GM12878 (cell line): ENCODE results near the gene CTDP1. TPM values are rescaled to one million over a fixed set of nuclear protein-coding genes. Genes with fewer than 3 reads are reported as not detected.

Experiments
- ASH2L ChIP-seq: fragments of 300-600, 200-600 bp; sonication (generic); IDR thresholded peaks from 2 replicates; pipeline ENCODE4 v1.6.1; 2017; ENCODE audit warnings: low read depth, mild to moderate bottlenecking, borderline replicate concordance
- ATF7 ChIP-seq: fragments of 450-650 bp; IDR thresholded peaks from 2 replicates; pipeline ENCODE4 v1.6.1; 2016; ENCODE audit warnings: low read depth, mild to moderate bottlenecking
- BRCA1 ChIP-seq: IDR thresholded peaks from 2 replicates; pipeline ENCODE4 v1.6.1; 2011; ENCODE audit warnings: low read depth, low read length, improper control_type of control experiment
- E2F4 ChIP-seq: IDR thresholded peaks from 2 replicates; pipeline ENCODE4 v1.6.1; 2012; ENCODE audit warnings: low read depth, low read length, improper control_type of control experiment
- E4F1 ChIP-seq: fragments of 450-650 bp; IDR thresholded peaks from 2 replicates; pipeline ENCODE4 v1.6.1; 2018; ENCODE audit warnings: borderline replicate concordance, mild to moderate bottlenecking; ENCODE audit not compliant: partially characterized antibody
- EGR1 ChIP-seq, 2 experiments: IDR thresholded peaks; 1 replicate in 1 of 2; 2 replicates in 1 of 2; pipeline ENCODE4 v1.6.1; 2011 to 2012; ENCODE audit warnings: low read depth in 2 of 2, low read length in 2 of 2, borderline replicate concordance in 1 of 2, mild to moderate bottlenecking in 1 of 2, moderate library complexity in 1 of 2
- ELK1 ChIP-seq: IDR thresholded peaks from 2 replicates; pipeline ENCODE4 v1.6.1; 2012; ENCODE audit warnings: low read depth, low read length, improper control_type of control experiment
- FOXM1 ChIP-seq: IDR thresholded peaks from 2 replicates; pipeline ENCODE4 v1.6.1; 2012; ENCODE audit warnings: low read depth, mild to moderate bottlenecking, inconsistent platforms, low read length, moderate library complexity
- IRF4 ChIP-seq: IDR thresholded peaks from 2 replicates; pipeline ENCODE4 v1.6.1; 2011; ENCODE audit warnings: low read depth, low read length
- NBN ChIP-seq: fragments of 450-650 bp; IDR thresholded peaks from 2 replicates; pipeline ENCODE4 v1.6.1; 2016
- NR2C1 ChIP-seq: fragments of 450-650 bp; IDR thresholded peaks from 2 replicates; pipeline ENCODE4 v1.6.1; 2017; ENCODE audit warnings: antibody characterized with exemption, mild to moderate bottlenecking, moderate library complexity
- POLR2AphosphoS2 ChIP-seq: IDR thresholded peaks from 2 replicates; pipeline ENCODE4 v1.6.1; 2011; ENCODE audit warnings: low read depth, mild to moderate bottlenecking, low read length, improper control_type of control experiment, moderate library complexity
- SMAD1 ChIP-seq: fragments of 450-650 bp; IDR thresholded peaks from 2 replicates; pipeline ENCODE4 v1.6.1; 2018; ENCODE audit warnings: mild to moderate bottlenecking, low read depth; ENCODE audit not compliant: partially characterized antibody
- SMARCA5 ChIP-seq: fragments of 450-650 bp; IDR thresholded peaks from 2 replicates; pipeline ENCODE4 v1.6.1; 2017; ENCODE audit warnings: mild to moderate bottlenecking
- SPI1 ChIP-seq: IDR thresholded peaks from 2 replicates; pipeline ENCODE4 v1.6.1; 2011; ENCODE audit warnings: low read depth, mild to moderate bottlenecking, low read length, moderate library complexity, borderline replicate concordance; ENCODE audit not compliant: insufficient read depth
- STAT3 ChIP-seq: IDR thresholded peaks from 2 replicates; pipeline ENCODE4 v1.6.1; 2011; ENCODE audit warnings: low read depth, low read length, improper control_type of control experiment
- SUZ12 ChIP-seq: fragments of 200-600 bp; sonication (generic); IDR thresholded peaks from one replicate; pipeline ENCODE4 v1.6.1; 2018; ENCODE audit warnings: antibody characterized with exemption, mild to moderate bottlenecking; ENCODE audit not compliant: unreplicated experiment
- TAF1 ChIP-seq: IDR thresholded peaks from 2 replicates; pipeline ENCODE4 v1.6.1; 2011; ENCODE audit warnings: mild to moderate bottlenecking, low read depth, low read length, borderline replicate concordance
- TCF3 ChIP-seq: IDR thresholded peaks from 2 replicates; pipeline ENCODE4 v1.6.1; 2012; ENCODE audit warnings: low read depth, mild to moderate bottlenecking, low read length, borderline replicate concordance; ENCODE audit not compliant: insufficient read depth
- YY1 ChIP-seq: IDR thresholded peaks from 2 replicates; pipeline ENCODE4 v1.6.1; 2011; ENCODE audit warnings: low read depth, mild to moderate bottlenecking, low read length
- ZBTB4 ChIP-seq: fragments of 450-650 bp; formaldehyde crosslinking; IDR thresholded peaks from 2 replicates; pipeline ENCODE4 v1.4.0; 2022; ENCODE audit warnings: mild to moderate bottlenecking, moderate library complexity
- ZNF384 ChIP-seq: IDR thresholded peaks from 2 replicates; pipeline ENCODE4 v1.6.1; 2012; ENCODE audit warnings: low read depth, mild to moderate bottlenecking, low read length, improper control_type of control experiment, borderline replicate concordance
- ZZZ3 ChIP-seq: IDR thresholded peaks from 2 replicates; pipeline ENCODE4 v1.6.1; 2011; ENCODE audit warnings: low read depth; ENCODE audit not compliant: control insufficient read depth, insufficient read length
- polyA plus RNA-seq, 11 experiments: library from polyadenylated mRNA; depleted of rRNA in 4 of 11; unstranded in 6 of 11; stranded (reverse) in 5 of 11; fragments of >200 nt; fragmentation: Nextera tagmentation in 4 of 11; fragmentation: Illumina TruSeq in 1 of 11; extraction: Ambion mirVana in 4 of 11; extraction: Trizol in 1 of 11; gene quantifications; 1 replicate in 1 of 11; 2 replicates in 10 of 11; pipeline versions ENCODE4 v1.2.1 to v1.2.3, GENCODE V29; 2011 to 2016; ENCODE audit warnings: inconsistent platforms in 2 of 11, missing spikeins in 2 of 11, low read depth in 1 of 11
- total RNA-seq, 4 experiments: library from RNA; depleted of rRNA in 3 of 4; stranded (reverse); fragments of >200 nt in 3 of 4; fragmentation: Illumina TruSeq in 1 of 4; extraction: Trizol in 1 of 4; gene quantifications; 2 replicates each; pipeline versions ENCODE4 v1.2.1 to v1.2.3, GENCODE V29; 2013 to 2021

The CTDP1 gene
- total and polyA plus RNA-seq, 10 of the 15 experiments (the other 5 are each of a cell fraction or from before 2014, with no cell fraction given): 0.32 to 31.3 (median 8.8) TPM

GRCh38 chr18:79644006-79644665 lies 35.5 kb upstream of the CTDP1 start (continued):
- TF ChIP-seq E4F1: no peak
- TF ChIP-seq POLR2AphosphoS2: no peak
- peak; percentile 67; the same call in 1 of the 2 replicates for TF ChIP-seq TCF3
- TF ChIP-seq ZBTB4 (CRISPR knock-in tag): no peak
- no peak for TF ChIP-seq SMAD1
- no peak for TF ChIP-seq ZZZ3
- TF ChIP-seq BRCA1: 0 out of 2 replicates have a peak, but pooled peaks have one; percentile 11
- no peak for TF ChIP-seq EGR1 (IDR thresholded peaks at IDR 0.05; ENCODE audit: borderline replicate concordance in 1 of 2, low read depth in 2 of 2, low read length in 2 of 2)
- no peak for TF ChIP-seq TAF1
- TF ChIP-seq ATF7: no peak
- peak; percentile 97 for TF ChIP-seq SMARCA5
- 0 out of 2 replicates have a peak, but pooled peaks have one; percentile 27 for TF ChIP-seq IRF4
- peak; percentile 68 for TF ChIP-seq YY1
- TF ChIP-seq ELK1: no peak
- no peak for TF ChIP-seq STAT3
- no peak for TF ChIP-seq NBN
- 0 out of 2 replicates have a peak, but pooled peaks have one; percentile 44 for TF ChIP-seq FOXM1
- TF ChIP-seq E2F4: no peak
- TF ChIP-seq ZNF384: no peak
- TF ChIP-seq SPI1: no peak
- TF ChIP-seq ASH2L: no peak
- no peak for TF ChIP-seq SUZ12
- TF ChIP-seq NR2C1: peak; percentile 41; the same call in 1 of the 2 replicates
